PC-3 (cell line): ENCODE results near the gene SMIM5. TPM values are rescaled to one million over a fixed set of nuclear protein-coding genes. Genes with fewer than 3 reads are reported as not detected.

Experiments used
- ATAC-seq: fragments of 200-7000 bp; cut with Tn5 transposase; 2 replicates; pipeline ENCODE4 v1.9.1; 2020; ENCODE audit warnings: mild to moderate bottlenecking, moderate library complexity
- BruUV-seq: library from RNA; stranded (reverse); fragments of 400-500 nt; replicated peaks from 2 replicates; lab custom pipeline; 2021; lab: Mats Ljungman, UMichigan
- CTCF ChIA-PET: fragments of 300-600 bp; sonication (Branson Sonifier 250); formaldehyde crosslinking; loops from one replicate; lab custom pipeline; 2022; ENCODE audit warnings: antibody characterized with exemption; lab: Charles Lee
- POLR2A ChIA-PET: fragments of 300-600 bp; sonication (Branson Sonifier 250); formaldehyde crosslinking; loops from one replicate; lab custom pipeline; 2022; ENCODE audit warnings: antibody characterized with exemption; ENCODE audit not compliant: unreplicated experiment; lab: Charles Lee
- DNase-seq: peaks from one replicate; pipeline ENCODE4 v3.0.0-alpha.2; 2015
- H2AFZ ChIP-seq: fragments of 300-600 bp; sonication (generic); 2 replicates; pipeline ENCODE4 v1.6.0; 2016; ENCODE audit warnings: antibody characterized with exemption, low read length
- H3F3A ChIP-seq: fragments of 300-600 bp; sonication (generic); one replicate; pipeline ENCODE4 v1.6.0; 2017; ENCODE audit warnings: antibody characterized with exemption, low read length, control low read depth, mild to moderate bottlenecking; ENCODE audit not compliant: unreplicated experiment
- H3K27ac ChIP-seq: fragments of 300-600 bp; sonication (generic); 2 replicates; pipeline ENCODE4 v1.5.1; 2016; ENCODE audit warnings: mild to moderate bottlenecking, low read length
- H3K27me3 ChIP-seq: fragments of 300-600 bp; sonication (generic); 2 replicates; pipeline ENCODE4 v1.6.1; 2016; ENCODE audit warnings: low read length, mixed read lengths
- H3K36me3 ChIP-seq: fragments of 300-600 bp; sonication (generic); 2 replicates; pipeline ENCODE4 v1.6.1; 2016; ENCODE audit warnings: low read depth, mixed run types, low read length, mixed read lengths
- H3K4me1 ChIP-seq: fragments of 300-600 bp; sonication (generic); 2 replicates; pipeline ENCODE4 v1.5.1; 2016; ENCODE audit warnings: low read length; ENCODE audit not compliant: insufficient read depth
- H3K4me2 ChIP-seq: fragments of 300-600 bp; sonication (generic); 2 replicates; pipeline ENCODE4 v1.6.0; 2016; ENCODE audit warnings: low read length
- H3K4me3 ChIP-seq: fragments of 300-600 bp; sonication (generic); 2 replicates; pipeline ENCODE4 v1.5.1; 2016; ENCODE audit warnings: mild to moderate bottlenecking, low read length, mixed read lengths
- H3K79me2 ChIP-seq: fragments of 300-600 bp; sonication (generic); 2 replicates; pipeline ENCODE4 v1.6.1; 2017; ENCODE audit warnings: low read length, mixed read lengths
- H3K9ac ChIP-seq: fragments of 300-600 bp; sonication (generic); 2 replicates; pipeline ENCODE4 v1.6.0; 2016; ENCODE audit warnings: mild to moderate bottlenecking, low read length
- H3K9me2 ChIP-seq: fragments of 300-600 bp; sonication (generic); replicated peaks from 2 replicates; pipeline ENCODE4 v1.6.1; 2016; ENCODE audit warnings: mixed run types, low read length, mixed read lengths
- H3K9me3 ChIP-seq: fragments of 300-600 bp; sonication (generic); 2 replicates; pipeline ENCODE4 v1.6.1; 2016; ENCODE audit warnings: low read length, mixed read lengths
- H4K20me1 ChIP-seq: fragments of 300-600 bp; sonication (generic); 2 replicates; pipeline ENCODE4 v1.6.1; 2016; ENCODE audit warnings: low read length, mixed read lengths
- CTCF ChIP-seq: fragments of 300-600 bp; sonication (generic); conservative IDR thresholded peaks from 2 replicates; pipeline ENCODE4 v1.5.1; 2017; ENCODE audit warnings: antibody characterized with exemption, low read depth, mild to moderate bottlenecking, low read length
- EZH2 ChIP-seq: fragments of 300-600 bp; sonication (generic); IDR thresholded peaks from one replicate; pipeline ENCODE4 v1.6.1; 2017; ENCODE audit warnings: antibody characterized with exemption, mild to moderate bottlenecking, low read length; ENCODE audit not compliant: unreplicated experiment
- EZH2phosphoT487 ChIP-seq: fragments of 300-600 bp; sonication (generic); IDR thresholded peaks from 2 replicates; pipeline ENCODE4 v1.6.1; 2018; ENCODE audit warnings: mild to moderate bottlenecking, antibody characterized with exemption, low read length, borderline replicate concordance
- intact Hi-C: fragments of 100-400 bp; cut with micrococcal nuclease; formaldehyde crosslinking; loops from 2 replicates; pipeline ENCODE4 v1.9.0; 2023
- total RNA-seq: library from RNA; depleted of rRNA; stranded (reverse); fragments of >200 nt; gene quantifications from 2 replicates; pipeline ENCODE4 v1.2.3, GENCODE V29; 2014; rRNA removed

SMIM5 gene
- total RNA-seq, 1 experiment from 2014 or later = 2.3 TPM

GRCh38 chr17:75689441-75689873 lies 56.2 kb downstream of the SMIM5 start:
- BruUV-seq = no TSS peak
- Histone ChIP-seq H3K27me3 (no peaks in the 10 kb centered on the region), H4K20me1 (peaks cover 4% of the 10 kb centered on the region; the same call in 1 of the 2 replicates), H3K4me1 (peaks cover 88% of the 10 kb centered on the region), H3F3A (peaks cover 5% of the 10 kb centered on the region), H3K27ac (peak overlapping the region; percentile 59), H3K79me2 (peaks cover 86% of the 10 kb centered on the region), H3K9me3 (no peaks in the 10 kb centered on the region), H3K36me3 (peaks cover 31% of the 10 kb centered on the region), H3K4me3 (no peak overlapping the region), H2AFZ (no peak overlapping the region), H3K9ac (no peak overlapping the region), H3K4me2 (peak overlapping the region; percentile 47), H3K9me2 (no peaks in the 10 kb centered on the region)
- ChIA-PET CTCF (interaction anchor here (0.7 to 1.0 kb wide), 4 partner anchors 10 to 124 kb away, joined by 3 to 10 read pairs (median 6); no protein-coding TSS in a partner anchor), POLR2A (interaction anchor here (0.7 to 1.0 kb wide), 4 partner anchors 31 to 96 kb away, joined by 3 to 7 read pairs (median 3); partner anchors contain the start of gene ITGB4)
- ATAC-seq (peak; percentile 54), DNase-seq (peak; percentile 99)
- intact Hi-C loops = no loop called here
- TF ChIP-seq CTCF = no peak
- no peak for TF ChIP-seq EZH2
- TF ChIP-seq EZH2phosphoT487 = no peak

Other genes starting within 250 kb of the SMIM5 start
- gene GRB2, start 227.8 kb upstream of the SMIM5 start, total RNA-seq = 224 and 282 TPM in 2 replicates
- 45.6 and 88.3 TPM in 2 replicates for gene TMEM94, start 176.8 kb upstream of the SMIM5 start, total RNA-seq
- gene CASKIN2, start 117.9 kb upstream of the SMIM5 start, total RNA-seq = 22.0 and 28.3 TPM in 2 replicates
- 61.6 and 70.4 TPM in 2 replicates for gene TSEN54, start 116.9 kb upstream of the SMIM5 start, total RNA-seq
- gene LLGL2, start 107.7 kb upstream of the SMIM5 start, total RNA-seq = 92.9 and 122 TPM in 2 replicates
- 3.2 and 7.1 TPM in 2 replicates for gene MYO15B, start 45.6 kb upstream of the SMIM5 start, total RNA-seq
- gene RECQL5, start 33.7 kb downstream of the SMIM5 start, total RNA-seq = 54.2 and 97.7 TPM in 2 replicates
- gene SAP30BP, start 33.9 kb downstream of the SMIM5 start, total RNA-seq = 97.8 and 115 TPM in 2 replicates
- gene ITGB4, start 88.0 kb downstream of the SMIM5 start, total RNA-seq = 273 and 362 TPM in 2 replicates
- gene GALK1, start 131.8 kb downstream of the SMIM5 start, total RNA-seq = 64.9 and 75.0 TPM in 2 replicates
- gene UNK, start 151.4 kb downstream of the SMIM5 start, total RNA-seq = 21.8 and 22.9 TPM in 2 replicates
- gene UNC13D, start 211.0 kb downstream of the SMIM5 start, total RNA-seq = 43.9 and 53.8 TPM in 2 replicates
- gene WBP2, start 221.9 kb downstream of the SMIM5 start, total RNA-seq = 49.7 and 51.8 TPM in 2 replicates
- 73.7 and 109 TPM in 2 replicates for gene TRIM47, start 245.1 kb downstream of the SMIM5 start, total RNA-seq